HepG2 (cell line): ENCODE measurements around the gene KRTAP3-2. TPM values are rescaled to one million over a fixed set of nuclear protein-coding genes. Genes with fewer than 3 reads are reported as not detected.

Experiments
- ARID2 ChIP-seq: sonication (generic); formaldehyde crosslinking; IDR thresholded peaks from 2 replicates; pipeline ENCODE4 v1.8.1; 2022; ENCODE audit warnings: mild to moderate bottlenecking, missing genetic modification reagents, borderline replicate concordance
- CBX5 ChIP-seq: sonication (generic); formaldehyde crosslinking; IDR thresholded peaks from 2 replicates; pipeline ENCODE4 v1.4.0; 2020; ENCODE audit warnings: missing genetic modification reagents, borderline replicate concordance
- CC2D1A ChIP-seq: sonication (generic); formaldehyde crosslinking; IDR thresholded peaks from 2 replicates; pipeline ENCODE4 v1.8.1; 2023; ENCODE audit warnings: mild to moderate bottlenecking, missing genetic modification reagents
- GATAD2A ChIP-seq: IDR thresholded peaks from 2 replicates; pipeline ENCODE4 v1.6.1; 2016
- IKZF1 ChIP-seq: fragments of 450-650 bp; IDR thresholded peaks from 2 replicates; pipeline ENCODE4 v1.7.1; 2016
- KAT8 ChIP-seq: IDR thresholded peaks from 2 replicates; pipeline ENCODE4 v1.6.1; 2016; ENCODE audit warnings: missing genetic modification reagents, missing compliant biosample characterization
- NCOA5 ChIP-seq: sonication (generic); formaldehyde crosslinking; IDR thresholded peaks from 2 replicates; pipeline ENCODE4 v1.4.0; 2020; ENCODE audit warnings: missing genetic modification reagents
- PHF21A ChIP-seq: sonication (generic); formaldehyde crosslinking; IDR thresholded peaks from 2 replicates; pipeline ENCODE4 v1.5.0; 2020; ENCODE audit warnings: mild to moderate bottlenecking, missing genetic modification reagents
- SMAD3 ChIP-seq: sonication (generic); formaldehyde crosslinking; IDR thresholded peaks from 2 replicates; pipeline ENCODE4 v1.4.0; 2020; ENCODE audit warnings: missing genetic modification reagents
- SPEN ChIP-seq: sonication (generic); formaldehyde crosslinking; IDR thresholded peaks from 2 replicates; pipeline ENCODE4 v1.5.1; 2020; ENCODE audit warnings: low read depth, mild to moderate bottlenecking, missing genetic modification reagents
- SRSF4 ChIP-seq: fragments of 200-400 bp; formaldehyde crosslinking; IDR thresholded peaks from one replicate; pipeline ENCODE4 v1.6.1; 2018; ENCODE audit warnings: mild to moderate bottlenecking, low read depth, low read length, moderate library complexity; ENCODE audit not compliant: poor library complexity, severe bottlenecking
- YEATS4 ChIP-seq: sonication (generic); formaldehyde crosslinking; IDR thresholded peaks from 2 replicates; pipeline ENCODE4 v1.4.0; 2020; ENCODE audit warnings: missing genetic modification reagents, borderline replicate concordance
- ZFP1 ChIP-seq: IDR thresholded peaks from 2 replicates; pipeline ENCODE4 v1.6.1; 2016
- ZNF264 ChIP-seq: sonication (generic); formaldehyde crosslinking; IDR thresholded peaks from 2 replicates; pipeline ENCODE4 v1.4.0; 2020; ENCODE audit warnings: missing genetic modification reagents
- ZNF451 ChIP-seq: sonication (generic); formaldehyde crosslinking; IDR thresholded peaks from 2 replicates; pipeline ENCODE4 v1.5.0; 2020; ENCODE audit warnings: mild to moderate bottlenecking, missing genetic modification reagents
- ZNF501 ChIP-seq: sonication (generic); formaldehyde crosslinking; IDR thresholded peaks from 2 replicates; pipeline ENCODE4 v1.5.1; 2020; ENCODE audit warnings: mild to moderate bottlenecking, moderate library complexity, missing genetic modification reagents
- ZNF749 ChIP-seq: sonication (generic); formaldehyde crosslinking; IDR thresholded peaks from 2 replicates; pipeline ENCODE4 v1.8.0; 2022; ENCODE audit warnings: mild to moderate bottlenecking, missing genetic modification reagents, moderate library complexity, borderline replicate concordance
- ZNF766 ChIP-seq: sonication (generic); formaldehyde crosslinking; IDR thresholded peaks from 2 replicates; pipeline ENCODE4 v1.5.0; 2020; ENCODE audit warnings: missing genetic modification reagents, borderline replicate concordance
- ZNF777 ChIP-seq: sonication (generic); formaldehyde crosslinking; IDR thresholded peaks from 2 replicates; pipeline ENCODE4 v1.4.0; 2020; ENCODE audit warnings: missing genetic modification reagents
- polyA plus RNA-seq, 8 experiments: library from polyadenylated mRNA; depleted of rRNA in 3 of 8; stranded (reverse) in 7 of 8; unstranded in 1 of 8; fragments of >200 nt; fragmentation: Illumina TruSeq in 4 of 8; extraction: Trizol in 4 of 8; gene quantifications; 2 replicates each; pipeline versions ENCODE4 v1.2.1 to v1.2.3, GENCODE V29; 2011 to 2016; ENCODE audit warnings: low read depth in 4 of 8, missing spikeins in 1 of 8, mixed read lengths in 1 of 8; ENCODE audit not compliant: insufficient read depth in 1 of 8
- total RNA-seq, 5 experiments: library from RNA; depleted of rRNA; stranded (reverse); fragments of >200 nt; fragmentation: Illumina TruSeq; extraction: Trizol; gene quantifications; 2 replicates each; pipeline ENCODE4 v1.2.3, GENCODE V29; 2016; ENCODE audit warnings: low read depth in 1 of 5
- TF ChIP-seq, protein P1 (sequence below): sonication (generic); formaldehyde crosslinking; IDR thresholded peaks from 2 replicates; pipeline ENCODE4 v1.5.0; 2020; ENCODE audit warnings: missing genetic modification reagents
- TF ChIP-seq, protein P2 (sequence below): sonication (generic); formaldehyde crosslinking; IDR thresholded peaks from 2 replicates; pipeline ENCODE4 v1.5.0; 2020; ENCODE audit warnings: mild to moderate bottlenecking, missing genetic modification reagents
- TF ChIP-seq, protein P3 (sequence below): fragments of 450-650 bp; IDR thresholded peaks from 2 replicates; pipeline ENCODE4 v1.6.1; 2017; ENCODE audit warnings: mild to moderate bottlenecking
- TF ChIP-seq, protein P4 (sequence below): sonication (generic); formaldehyde crosslinking; IDR thresholded peaks from 2 replicates; pipeline ENCODE4 v1.5.0; 2020; ENCODE audit warnings: mild to moderate bottlenecking, missing genetic modification reagents

KRTAP3-2 gene
- total and polyA plus RNA-seq, 2 of the 13 experiments (the other 11 are each of a cell fraction or from before 2014, with no cell fraction given), result not detected

DNA sequence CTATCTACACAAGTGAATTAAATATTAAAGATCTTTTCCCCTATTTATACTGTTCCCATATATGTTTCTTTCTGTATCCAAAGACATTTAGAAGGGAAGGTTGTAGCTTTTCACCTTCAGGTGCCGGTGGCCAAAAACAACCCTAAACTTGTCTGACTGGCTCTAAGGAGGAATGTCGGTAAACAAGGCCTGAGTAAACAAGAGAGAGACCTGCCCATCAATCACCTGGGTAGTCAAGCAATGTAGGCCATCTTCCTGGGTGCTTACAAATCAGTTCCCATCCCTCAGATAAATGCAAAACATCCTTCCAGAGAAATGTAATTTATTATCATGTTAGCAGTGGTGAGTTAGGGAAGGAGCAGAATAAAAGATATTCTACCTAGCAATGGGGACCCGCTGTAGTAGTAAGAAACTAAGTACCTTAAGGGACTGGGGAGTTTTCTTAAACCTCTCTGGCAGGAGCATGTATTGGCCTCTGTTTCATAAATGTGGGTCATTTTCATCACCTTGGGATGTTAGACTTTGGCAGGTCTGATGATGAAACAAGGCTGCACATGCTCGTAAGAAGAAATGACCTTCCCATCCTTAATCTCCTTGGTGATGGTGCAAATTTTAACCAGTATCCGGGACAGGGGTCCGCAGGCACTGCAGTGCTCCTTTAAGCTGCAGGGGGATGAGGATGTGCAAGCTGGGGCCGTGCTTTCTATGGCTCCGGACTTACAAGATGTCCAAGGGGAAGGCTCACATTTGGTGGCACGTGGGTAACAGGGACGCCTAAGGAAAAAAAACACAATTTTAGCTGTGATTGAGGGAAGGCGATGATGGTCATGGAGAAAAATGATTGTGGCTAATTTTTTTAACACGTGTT is 41.4 kb downstream of the KRTAP3-2 start (continued):
- TF ChIP-seq, protein P1, sequence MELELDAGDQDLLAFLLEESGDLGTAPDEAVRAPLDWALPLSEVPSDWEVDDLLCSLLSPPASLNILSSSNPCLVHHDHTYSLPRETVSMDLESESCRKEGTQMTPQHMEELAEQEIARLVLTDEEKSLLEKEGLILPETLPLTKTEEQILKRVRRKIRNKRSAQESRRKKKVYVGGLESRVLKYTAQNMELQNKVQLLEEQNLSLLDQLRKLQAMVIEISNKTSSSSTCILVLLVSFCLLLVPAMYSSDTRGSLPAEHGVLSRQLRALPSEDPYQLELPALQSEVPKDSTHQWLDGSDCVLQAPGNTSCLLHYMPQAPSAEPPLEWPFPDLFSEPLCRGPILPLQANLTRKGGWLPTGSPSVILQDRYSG (CRISPR knock-in tag), result no peak
- TF ChIP-seq ZNF264 (0 out of 2 replicates have a peak, but pooled peaks have one; percentile 51), KAT8 (peak; percentile 60; the same call in 1 of the 2 replicates), ZNF766 (CRISPR knock-in tag) (no peak), SPEN (CRISPR knock-in tag) (0 out of 2 replicates have a peak, but pooled peaks have one; percentile 21), NCOA5 (CRISPR knock-in tag) (no peak), ARID2 (peak; percentile 76; the same call in 1 of the 2 replicates), ZNF451 (CRISPR knock-in tag) (no peak), CC2D1A (no peak), CBX5 (peak; percentile 43; the same call in 1 of the 2 replicates), ZFP1 (no peak), ZNF749 (no peak), IKZF1 (no peak), ZNF501 (CRISPR knock-in tag) (no peak), SMAD3 (CRISPR knock-in tag) (0 out of 2 replicates have a peak, but pooled peaks have one; percentile 37), GATAD2A (CRISPR knock-in tag) (peak; percentile 94), ZNF777 (CRISPR knock-in tag) (no peak), YEATS4 (peak; percentile 55; the same call in 1 of the 2 replicates), PHF21A (peak; percentile 64), SRSF4 (no peak)
- TF ChIP-seq, protein P2, sequence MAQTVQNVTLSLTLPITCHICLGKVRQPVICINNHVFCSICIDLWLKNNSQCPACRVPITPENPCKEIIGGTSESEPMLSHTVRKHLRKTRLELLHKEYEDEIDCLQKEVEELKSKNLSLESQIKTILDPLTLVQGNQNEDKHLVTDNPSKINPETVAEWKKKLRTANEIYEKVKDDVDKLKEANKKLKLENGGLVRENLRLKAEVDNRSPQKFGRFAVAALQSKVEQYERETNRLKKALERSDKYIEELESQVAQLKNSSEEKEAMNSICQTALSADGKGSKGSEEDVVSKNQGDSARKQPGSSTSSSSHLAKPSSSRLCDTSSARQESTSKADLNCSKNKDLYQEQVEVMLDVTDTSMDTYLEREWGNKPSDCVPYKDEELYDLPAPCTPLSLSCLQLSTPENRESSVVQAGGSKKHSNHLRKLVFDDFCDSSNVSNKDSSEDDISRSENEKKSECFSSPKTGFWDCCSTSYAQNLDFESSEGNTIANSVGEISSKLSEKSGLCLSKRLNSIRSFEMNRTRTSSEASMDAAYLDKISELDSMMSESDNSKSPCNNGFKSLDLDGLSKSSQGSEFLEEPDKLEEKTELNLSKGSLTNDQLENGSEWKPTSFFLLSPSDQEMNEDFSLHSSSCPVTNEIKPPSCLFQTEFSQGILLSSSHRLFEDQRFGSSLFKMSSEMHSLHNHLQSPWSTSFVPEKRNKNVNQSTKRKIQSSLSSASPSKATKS (CRISPR knock-in tag), result 0 out of 2 replicates have a peak, but pooled peaks have one; percentile 62
- TF ChIP-seq, protein P3, sequence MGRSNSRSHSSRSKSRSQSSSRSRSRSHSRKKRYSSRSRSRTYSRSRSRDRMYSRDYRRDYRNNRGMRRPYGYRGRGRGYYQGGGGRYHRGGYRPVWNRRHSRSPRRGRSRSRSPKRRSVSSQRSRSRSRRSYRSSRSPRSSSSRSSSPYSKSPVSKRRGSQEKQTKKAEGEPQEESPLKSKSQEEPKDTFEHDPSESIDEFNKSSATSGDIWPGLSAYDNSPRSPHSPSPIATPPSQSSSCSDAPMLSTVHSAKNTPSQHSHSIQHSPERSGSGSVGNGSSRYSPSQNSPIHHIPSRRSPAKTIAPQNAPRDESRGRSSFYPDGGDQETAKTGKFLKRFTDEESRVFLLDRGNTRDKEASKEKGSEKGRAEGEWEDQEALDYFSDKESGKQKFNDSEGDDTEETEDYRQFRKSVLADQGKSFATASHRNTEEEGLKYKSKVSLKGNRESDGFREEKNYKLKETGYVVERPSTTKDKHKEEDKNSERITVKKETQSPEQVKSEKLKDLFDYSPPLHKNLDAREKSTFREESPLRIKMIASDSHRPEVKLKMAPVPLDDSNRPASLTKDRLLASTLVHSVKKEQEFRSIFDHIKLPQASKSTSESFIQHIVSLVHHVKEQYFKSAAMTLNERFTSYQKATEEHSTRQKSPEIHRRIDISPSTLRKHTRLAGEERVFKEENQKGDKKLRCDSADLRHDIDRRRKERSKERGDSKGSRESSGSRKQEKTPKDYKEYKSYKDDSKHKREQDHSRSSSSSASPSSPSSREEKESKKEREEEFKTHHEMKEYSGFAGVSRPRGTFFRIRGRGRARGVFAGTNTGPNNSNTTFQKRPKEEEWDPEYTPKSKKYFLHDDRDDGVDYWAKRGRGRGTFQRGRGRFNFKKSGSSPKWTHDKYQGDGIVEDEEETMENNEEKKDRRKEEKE, result no peak
- TF ChIP-seq, protein P4, sequence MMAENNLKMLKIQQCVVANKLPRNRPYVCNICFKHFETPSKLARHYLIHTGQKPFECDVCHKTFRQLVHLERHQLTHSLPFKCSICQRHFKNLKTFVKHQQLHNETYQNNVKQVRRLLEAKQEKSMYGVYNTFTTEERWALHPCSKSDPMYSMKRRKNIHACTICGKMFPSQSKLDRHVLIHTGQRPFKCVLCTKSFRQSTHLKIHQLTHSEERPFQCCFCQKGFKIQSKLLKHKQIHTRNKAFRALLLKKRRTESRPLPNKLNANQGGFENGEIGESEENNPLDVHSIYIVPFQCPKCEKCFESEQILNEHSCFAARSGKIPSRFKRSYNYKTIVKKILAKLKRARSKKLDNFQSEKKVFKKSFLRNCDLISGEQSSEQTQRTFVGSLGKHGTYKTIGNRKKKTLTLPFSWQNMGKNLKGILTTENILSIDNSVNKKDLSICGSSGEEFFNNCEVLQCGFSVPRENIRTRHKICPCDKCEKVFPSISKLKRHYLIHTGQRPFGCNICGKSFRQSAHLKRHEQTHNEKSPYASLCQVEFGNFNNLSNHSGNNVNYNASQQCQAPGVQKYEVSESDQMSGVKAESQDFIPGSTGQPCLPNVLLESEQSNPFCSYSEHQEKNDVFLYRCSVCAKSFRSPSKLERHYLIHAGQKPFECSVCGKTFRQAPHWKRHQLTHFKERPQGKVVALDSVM (CRISPR knock-in tag), result no peak
